Stimulated activated naive B cell treated with anti-CD40 and anti-IgM and Interleukin-4, amounts not matched to agents 10 μg/mL and 1 μg/mL and 100 μg/mL, for 72 hours (primary cell): Measurements from ENCODE around the gene MIA2.
"Not testable (repeated sequence)": the region's sequence is repeated elsewhere in the genome, so short reads cannot be mapped to it uniquely, and the experiment has no call there.

Experiments used
- ATAC-seq, 2 donors: fragments of 150-1000 bp; cut with Tn5 transposase; replicated peaks; 2 replicates each; pipeline ENCODE4 v1.10.0; 2021; ENCODE audit warnings: moderate library complexity in 1 of 2
- DNase-seq: peaks from one replicate; pipeline ENCODE4 v3.0.0; 2021
- H3K27ac Mint-ChIP-seq: one replicate; pipeline ENCODE4 v1.8.0; 2022; ENCODE audit warnings: mild to moderate bottlenecking, mixed read lengths
- H3K27me3 Mint-ChIP-seq, 2 donors: one replicate each; pipeline ENCODE4 v1.8.0; 2022; ENCODE audit warnings: mixed read lengths in 2 of 2
- H3K36me3 Mint-ChIP-seq, 2 donors: one replicate each; pipeline ENCODE4 v1.8.0; 2022; ENCODE audit warnings: mixed read lengths in 2 of 2, mild to moderate bottlenecking in 1 of 2
- H3K4me1 Mint-ChIP-seq, 2 donors: one replicate each; pipeline ENCODE4 v1.8.0; 2022; ENCODE audit warnings: mixed read lengths in 2 of 2, mild to moderate bottlenecking in 1 of 2
- H3K4me3 Mint-ChIP-seq, 2 donors: one replicate each; pipeline ENCODE4 v1.8.0; 2022; ENCODE audit warnings: mild to moderate bottlenecking in 2 of 2, mixed read lengths in 2 of 2, moderate library complexity in 1 of 2
- H3K9me3 Mint-ChIP-seq, 2 donors: one replicate each; pipeline ENCODE4 v1.8.0; 2022; ENCODE audit warnings: mixed read lengths in 2 of 2, mild to moderate bottlenecking in 1 of 2

Gene MIA2

DNA sequence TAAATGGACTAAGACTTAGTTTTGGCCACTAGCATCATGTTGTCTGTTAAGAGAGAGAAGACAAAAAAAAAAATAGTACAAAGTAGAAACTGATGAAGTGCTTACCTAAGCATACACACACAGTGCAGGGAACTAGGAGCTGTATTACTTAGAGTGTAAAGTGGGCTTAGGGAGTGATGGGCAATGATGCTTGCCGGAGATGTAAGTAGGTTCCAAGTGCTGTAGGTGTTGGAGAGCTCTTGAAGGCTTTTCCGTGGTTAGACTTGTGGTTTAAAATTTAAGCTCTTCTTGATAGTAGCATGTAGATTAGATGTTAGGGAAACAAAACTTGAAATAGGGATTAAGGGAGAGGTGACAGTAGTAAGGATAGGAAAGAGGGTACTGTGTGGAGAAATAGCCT lies 34.7 kb downstream of the MIA2 start:
- Mint-ChIP-seq H3K4me3 (peak overlapping the region; percentile 96 to 99), H3K9me3 (peaks cover 0 to 6% of the 10 kb centered on the region in 2 donors), H3K4me1 (peaks cover 37 to 66% of the 10 kb centered on the region in 2 donors), H3K27ac (peak overlapping the region; percentile 99), H3K27me3 (no peaks in the 10 kb centered on the region), H3K36me3 (peaks cover 13 to 15% of the 10 kb centered on the region in 2 donors)
- ATAC-seq = no peak
- DNase-seq = no peak

DNA sequence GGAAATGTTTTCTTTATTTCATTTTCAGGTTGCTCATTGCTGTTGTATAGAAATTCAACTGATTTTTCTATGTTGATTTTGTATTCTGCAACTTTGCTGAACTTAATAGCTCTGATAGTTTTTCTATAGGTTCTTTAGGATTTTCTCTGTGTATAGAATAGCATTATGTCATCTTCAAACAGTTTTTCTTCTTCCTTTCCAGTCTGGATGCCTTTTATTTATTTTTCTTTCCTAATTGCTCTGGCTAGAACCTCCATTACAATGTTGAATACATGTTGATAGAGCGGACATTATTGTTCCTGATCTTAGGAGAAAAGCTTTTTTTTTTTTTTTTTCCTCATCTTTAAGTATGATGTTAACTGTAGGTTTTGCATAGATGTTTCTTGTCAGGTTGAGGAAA lies 39.2 kb downstream of the MIA2 start:
- Mint-ChIP-seq H3K36me3 (peaks cover 12 to 22% of the 10 kb centered on the region in 2 donors), H3K4me3 (no peak overlapping the region)

DNA sequence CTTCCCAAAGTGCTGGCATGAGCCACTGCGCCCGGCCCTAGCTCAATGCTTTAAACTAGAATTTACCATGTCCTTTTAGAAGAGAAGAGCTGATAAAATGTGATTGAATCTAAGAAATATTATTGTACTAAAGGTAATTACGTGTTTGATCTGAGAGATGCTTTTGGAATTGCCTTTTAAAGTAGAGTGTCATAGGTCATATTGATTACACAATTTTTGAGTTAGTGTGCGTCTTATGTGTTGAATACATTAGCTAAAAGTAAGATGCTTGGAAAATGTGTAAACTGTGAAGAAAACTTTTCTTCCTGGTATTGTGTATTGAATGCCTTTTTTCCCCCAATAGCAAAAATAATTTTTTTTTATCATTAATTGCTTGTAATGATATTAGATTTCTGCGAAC lies 41.7 kb downstream of the MIA2 start:
- Mint-ChIP-seq H3K4me1 (peaks cover 29 to 40% of the 10 kb centered on the region in 2 donors), H3K4me3 (no peak overlapping the region), H3K9me3 (peaks cover 0 to 10% of the 10 kb centered on the region in 2 donors), H3K27me3 (no peaks in the 10 kb centered on the region), H3K36me3 (peaks cover 26 to 34% of the 10 kb centered on the region in 2 donors), H3K27ac (no peak overlapping the region)
- no peak for DNase-seq
- no peak for ATAC-seq

More for the DNA sequence above, 39.2 kb downstream of the MIA2 start:
- H3K27me3 Mint-ChIP-seq = no peaks in the 10 kb centered on the region
- peaks cover 0 to 10% of the 10 kb centered on the region in 2 donors for H3K9me3 Mint-ChIP-seq
- H3K27ac Mint-ChIP-seq = no peak overlapping the region
- ATAC-seq = no peak
- H3K4me1 Mint-ChIP-seq = peaks cover 39 to 55% of the 10 kb centered on the region in 2 donors
- DNase-seq = no peak

DNA sequence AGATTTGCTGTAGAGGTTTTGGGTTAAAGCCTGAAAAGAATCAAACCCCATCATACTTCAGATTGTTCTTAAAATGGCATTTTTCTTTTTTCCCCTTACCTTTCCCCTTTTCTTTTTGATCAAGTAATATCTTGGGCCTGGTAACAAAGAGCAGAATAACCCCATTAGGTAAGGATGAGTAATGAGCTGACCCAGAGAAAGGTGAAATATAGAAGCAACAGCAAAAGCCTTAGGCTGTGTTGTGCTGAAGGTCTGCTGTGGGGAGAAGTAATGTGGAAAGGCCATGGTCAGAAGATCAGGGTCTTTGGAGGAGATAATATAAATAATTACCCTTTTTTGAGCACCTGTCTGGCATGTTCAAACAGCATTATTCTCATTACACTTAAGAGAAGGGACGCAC lies 42.3 kb downstream of the MIA2 start:
- peaks cover 0 to 10% of the 10 kb centered on the region in 2 donors for H3K9me3 Mint-ChIP-seq

DNA sequence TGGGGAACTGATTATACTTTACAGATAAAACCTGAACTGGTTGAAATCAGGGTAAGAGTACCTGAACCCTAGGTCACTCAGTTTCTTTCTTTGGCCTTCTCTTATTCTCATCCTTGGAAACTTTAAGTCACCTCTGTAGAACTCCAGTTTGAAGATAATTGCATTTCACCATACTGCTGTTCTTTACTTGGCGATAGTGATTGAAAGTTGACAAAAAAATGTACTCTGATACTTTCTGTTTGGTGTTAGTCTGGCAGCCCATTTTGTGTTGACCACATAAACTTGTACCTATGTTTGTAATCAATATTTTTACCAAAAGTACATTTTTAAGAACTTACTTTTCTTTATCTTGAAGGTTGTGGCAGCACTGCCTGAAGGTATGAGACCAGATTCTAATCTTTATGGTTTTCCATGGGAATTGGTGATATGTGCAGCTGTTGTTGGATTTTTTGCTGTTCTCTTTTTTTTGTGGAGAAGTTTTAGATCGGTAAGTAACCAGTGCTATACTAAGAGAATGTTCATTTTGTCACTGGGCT lies 42.9 kb downstream of the MIA2 start:
- DNase-seq = no peak
- Mint-ChIP-seq H3K4me3 (no peak overlapping the region), H3K9me3 (peaks cover 0 to 8% of the 10 kb centered on the region in 2 donors), H3K27ac (no peak overlapping the region), H3K4me1 (peaks cover 24 to 28% of the 10 kb centered on the region in 2 donors), H3K27me3 (no peaks in the 10 kb centered on the region), H3K36me3 (peaks cover 29 to 41% of the 10 kb centered on the region in 2 donors)
- ATAC-seq = no peak

More for the DNA sequence above, 42.3 kb downstream of the MIA2 start:
- Mint-ChIP-seq H3K27ac (no peak overlapping the region), H3K27me3 (no peaks in the 10 kb centered on the region), H3K4me1 (peaks cover 26 to 34% of the 10 kb centered on the region in 2 donors), H3K4me3 (no peak overlapping the region), H3K36me3 (peaks cover 29 to 37% of the 10 kb centered on the region in 2 donors)
- ATAC-seq = no peak
- no peak for DNase-seq

DNA sequence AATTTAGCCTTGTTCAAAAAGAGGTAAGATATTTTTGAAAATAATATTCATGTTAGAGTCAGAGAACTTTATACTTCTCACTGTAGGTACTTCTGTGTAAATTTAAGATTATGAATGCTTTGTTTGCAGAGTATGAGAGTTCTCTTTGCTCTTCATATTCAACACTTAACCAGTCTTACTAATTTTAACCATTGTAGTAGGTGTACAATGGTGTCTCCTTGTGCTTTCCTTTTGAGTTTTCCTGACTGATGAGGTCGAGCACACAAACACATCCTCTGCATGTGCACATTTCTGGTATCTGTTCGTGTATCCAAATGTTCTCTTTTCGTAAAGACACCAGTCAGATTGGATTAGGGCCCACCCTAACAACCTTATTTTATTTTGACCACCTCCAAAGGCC lies 45.8 kb downstream of the MIA2 start:
- Mint-ChIP-seq H3K9me3 (no peaks in the 10 kb centered on the region), H3K4me1 (peaks cover 9 to 10% of the 10 kb centered on the region in 2 donors), H3K4me3 (no peak overlapping the region), H3K27me3 (no peaks in the 10 kb centered on the region), H3K27ac (no peak overlapping the region), H3K36me3 (peaks cover 33 to 51% of the 10 kb centered on the region in 2 donors)
- no peak for ATAC-seq
- DNase-seq = no peak

DNA sequence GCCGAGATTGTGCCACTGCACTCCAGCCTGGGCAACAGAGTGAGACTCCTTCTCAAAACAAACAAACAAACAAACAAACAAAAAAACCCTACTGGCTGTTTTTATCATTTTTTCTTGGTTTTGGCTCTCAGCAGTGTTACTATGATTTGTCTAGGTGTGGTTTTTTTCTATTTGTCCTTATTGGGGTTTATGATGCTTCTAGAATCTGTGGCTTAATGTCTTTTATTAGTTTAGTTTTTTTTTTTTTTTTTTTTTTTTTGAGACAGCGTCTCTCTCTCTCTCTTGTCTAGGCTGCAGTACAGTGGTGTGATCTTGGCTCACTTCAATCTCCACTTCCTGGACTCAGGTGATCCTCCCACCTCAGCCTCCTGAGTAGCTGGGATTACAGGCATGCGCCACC lies 47.0 kb downstream of the MIA2 start:
- not testable (repeated sequence) for DNase-seq, ATAC-seq, H3K27me3 Mint-ChIP-seq, H3K4me3 Mint-ChIP-seq, H3K27ac Mint-ChIP-seq, H3K4me1 Mint-ChIP-seq, H3K9me3 Mint-ChIP-seq
- peaks cover 34 to 51% of the 10 kb centered on the region in 2 donors for H3K36me3 Mint-ChIP-seq

DNA sequence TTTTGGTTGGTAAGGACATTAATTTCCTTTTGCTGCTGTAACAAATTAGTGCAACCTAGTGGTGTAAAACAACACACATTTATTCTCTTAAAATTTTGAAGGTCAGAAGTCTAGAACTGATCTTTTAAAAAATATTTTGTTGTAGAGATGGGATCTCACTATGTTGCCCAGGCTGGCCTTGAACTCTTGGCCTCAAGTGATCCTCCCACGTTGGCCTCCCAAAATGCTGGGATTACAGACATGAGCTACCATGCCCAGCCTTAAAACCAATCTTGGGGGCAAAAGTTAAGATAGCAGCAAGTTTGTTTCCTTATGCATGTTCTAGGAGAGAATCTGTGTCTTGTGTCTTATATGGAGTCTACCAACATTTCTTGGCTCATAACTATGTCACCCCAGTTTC lies 55.8 kb downstream of the MIA2 start:
- peaks cover 29 to 33% of the 10 kb centered on the region in 2 donors for H3K36me3 Mint-ChIP-seq
- ATAC-seq = no peak

DNA sequence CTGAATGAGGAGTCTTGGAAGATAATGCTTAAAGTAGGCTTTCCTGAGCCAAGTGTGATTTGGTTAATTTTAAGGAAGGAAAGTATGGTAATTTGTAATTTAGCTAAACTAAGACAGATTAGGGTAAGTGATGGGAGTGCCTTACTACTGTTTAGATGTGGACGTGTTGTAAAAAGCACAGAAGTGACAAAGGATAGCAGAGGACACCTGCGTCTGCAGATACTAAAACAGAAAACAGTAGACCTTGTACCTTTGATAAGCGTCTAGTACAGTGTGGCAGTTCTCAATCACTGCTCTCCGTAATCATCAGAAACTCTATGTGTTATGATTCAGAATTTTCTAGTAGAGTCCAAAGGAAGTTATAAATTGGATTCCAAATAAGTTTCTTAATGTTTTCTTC lies 58.0 kb downstream of the MIA2 start:
- Mint-ChIP-seq H3K4me3 (no peak overlapping the region), H3K4me1 (peaks cover 1 to 5% of the 10 kb centered on the region in 2 donors), H3K27ac (no peak overlapping the region), H3K36me3 (peaks cover 28% of the 10 kb centered on the region in 2 donors), H3K27me3 (no peaks in the 10 kb centered on the region), H3K9me3 (peaks cover 0 to under 1% of the 10 kb centered on the region in 2 donors)
- ATAC-seq (no peak), DNase-seq (no peak)

More for the DNA sequence above, 55.8 kb downstream of the MIA2 start:
- Mint-ChIP-seq H3K27ac (no peak overlapping the region), H3K4me3 (no peak overlapping the region), H3K4me1 (peaks cover 1 to 5% of the 10 kb centered on the region in 2 donors), H3K27me3 (no peaks in the 10 kb centered on the region), H3K9me3 (peaks cover 1 to 3% of the 10 kb centered on the region in 2 donors)
- no peak for DNase-seq

DNA sequence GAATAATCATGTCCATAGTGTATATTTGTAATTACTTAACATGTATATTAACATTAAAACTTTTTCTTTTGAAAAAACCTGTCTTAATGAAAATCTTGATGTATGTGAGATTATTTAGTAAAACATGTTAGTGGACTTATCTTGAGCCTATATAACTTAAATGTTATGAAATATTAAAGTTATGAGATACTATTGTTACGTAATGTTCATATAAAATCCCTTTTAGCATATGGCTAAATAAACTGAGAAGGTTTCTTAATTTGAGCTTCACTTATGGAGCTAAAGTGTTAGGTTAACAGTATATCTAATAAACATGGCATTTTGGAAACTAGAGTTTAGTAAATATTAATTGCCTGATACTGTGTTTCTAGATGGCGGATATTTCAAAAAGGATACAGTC lies 59.9 kb downstream of the MIA2 start:
- H3K4me3 Mint-ChIP-seq = no peak overlapping the region
- H3K36me3 Mint-ChIP-seq = peaks cover 26 to 37% of the 10 kb centered on the region in 2 donors
- no peaks in the 10 kb centered on the region for H3K27me3 Mint-ChIP-seq
- H3K4me1 Mint-ChIP-seq = peaks cover 1 to 5% of the 10 kb centered on the region in 2 donors
- no peaks in the 10 kb centered on the region for H3K9me3 Mint-ChIP-seq
- no peak for ATAC-seq
- DNase-seq = no peak
- no peak overlapping the region for H3K27ac Mint-ChIP-seq

DNA sequence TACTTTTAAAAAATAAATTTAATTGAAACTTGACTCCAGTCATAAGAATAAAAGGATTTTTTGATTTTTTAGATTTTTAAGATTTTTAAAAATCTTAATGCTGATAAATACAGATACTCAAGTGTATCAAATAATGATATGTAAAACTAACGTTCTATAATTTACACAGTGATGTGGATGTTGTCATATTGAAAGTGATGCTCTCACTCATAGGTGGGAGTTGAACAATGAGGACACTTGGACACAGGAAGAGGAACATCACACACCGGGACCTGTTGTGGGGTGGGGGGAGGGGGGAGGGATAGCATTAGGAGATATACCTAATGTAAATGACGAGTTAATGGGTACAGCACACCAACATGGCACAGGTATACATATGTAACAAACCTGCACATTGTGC lies 66.7 kb downstream of the MIA2 start:
- ATAC-seq, H3K9me3 Mint-ChIP-seq, DNase-seq, H3K4me3 Mint-ChIP-seq, H3K27ac Mint-ChIP-seq, H3K4me1 Mint-ChIP-seq, H3K27me3 Mint-ChIP-seq: not testable (repeated sequence)
- H3K36me3 Mint-ChIP-seq = peaks cover 30 to 39% of the 10 kb centered on the region in 2 donors

DNA sequence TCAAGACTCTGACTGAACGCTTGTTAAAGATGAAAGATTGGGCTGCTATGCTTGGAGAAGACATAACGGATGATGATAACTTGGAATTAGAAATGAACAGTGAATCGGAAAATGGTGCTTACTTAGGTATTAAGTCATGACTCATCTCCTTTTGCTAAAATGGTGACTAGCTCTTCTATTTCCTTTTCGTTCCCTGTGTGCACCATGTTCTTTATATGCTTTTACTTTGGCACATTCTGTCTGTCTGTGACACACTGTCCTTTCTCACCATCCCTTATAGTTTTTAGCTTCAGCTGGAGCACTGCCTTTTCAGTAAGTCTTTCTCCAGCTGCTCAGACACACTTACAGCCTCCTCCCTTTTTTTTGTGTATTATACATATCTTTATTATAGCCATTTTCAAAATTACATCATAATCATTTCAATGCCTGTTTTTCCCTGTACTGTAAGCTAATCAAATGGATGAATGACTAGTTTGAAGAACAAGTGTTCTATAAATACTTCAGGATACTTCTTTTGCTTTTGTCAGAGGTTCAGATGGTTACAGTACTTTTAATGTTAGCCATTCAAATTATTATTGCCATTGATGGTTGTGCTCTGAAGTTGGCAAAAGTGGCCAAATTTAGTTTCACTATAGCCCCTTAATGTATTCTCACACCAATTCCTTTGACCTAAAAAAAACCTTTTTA lies 68.6 kb downstream of the MIA2 start:
- Mint-ChIP-seq H3K4me1 (no peaks in the 10 kb centered on the region), H3K9me3 (no peaks in the 10 kb centered on the region), H3K4me3 (no peak overlapping the region), H3K27ac (no peak overlapping the region), H3K36me3 (peaks cover 22 to 32% of the 10 kb centered on the region in 2 donors), H3K27me3 (no peaks in the 10 kb centered on the region)
- no peak for ATAC-seq
- no peak for DNase-seq

DNA sequence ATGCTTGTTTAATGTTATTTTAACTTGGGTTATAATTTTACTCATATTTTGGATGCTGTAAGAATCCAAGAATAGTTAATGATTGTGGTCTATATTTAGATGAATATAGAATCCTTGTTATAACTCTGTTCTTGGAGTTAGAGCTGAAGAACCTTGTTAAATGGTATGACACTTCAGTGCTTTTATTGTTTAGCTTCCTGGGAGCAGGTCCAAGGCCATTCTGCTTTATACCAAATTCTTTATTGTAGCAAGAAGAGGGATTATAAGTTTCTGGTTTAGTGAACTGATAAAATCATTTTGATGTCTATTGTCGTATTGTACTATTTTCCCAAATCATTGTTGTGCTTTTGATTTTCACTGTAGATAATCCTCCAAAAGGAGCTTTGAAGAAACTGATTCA lies 69.4 kb downstream of the MIA2 start:
- Mint-ChIP-seq H3K36me3 (peaks cover 17 to 24% of the 10 kb centered on the region in 2 donors), H3K9me3 (no peaks in the 10 kb centered on the region), H3K27ac (no peak overlapping the region), H3K27me3 (no peaks in the 10 kb centered on the region), H3K4me3 (no peak overlapping the region), H3K4me1 (no peaks in the 10 kb centered on the region)
- ATAC-seq = no peak
- DNase-seq = no peak

DNA sequence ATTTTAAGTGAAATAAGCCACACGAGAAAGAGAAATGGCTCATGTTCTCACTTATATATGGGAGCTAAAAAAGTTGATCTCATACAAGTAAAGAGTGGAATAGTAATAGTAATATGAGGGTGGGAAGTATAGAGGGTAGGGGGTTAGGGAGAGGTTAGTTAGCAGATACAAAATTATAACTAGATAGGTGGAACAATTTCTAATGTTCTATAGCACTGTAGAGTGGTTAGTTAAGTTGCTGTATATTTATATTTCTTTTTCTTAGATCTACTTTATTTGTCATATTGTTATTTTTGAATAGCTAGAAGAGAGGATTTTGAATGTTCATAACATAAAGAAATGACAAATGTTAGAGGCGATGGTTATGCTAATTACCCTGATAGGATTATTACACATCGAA lies 74.1 kb downstream of the MIA2 start:
- DNase-seq (no peak), ATAC-seq (no peak)
- Mint-ChIP-seq H3K4me3 (no peak overlapping the region), H3K27ac (no peak overlapping the region), H3K9me3 (no peaks in the 10 kb centered on the region), H3K27me3 (no peaks in the 10 kb centered on the region), H3K4me1 (no peaks in the 10 kb centered on the region), H3K36me3 (peaks cover 22 to 26% of the 10 kb centered on the region in 2 donors)

DNA sequence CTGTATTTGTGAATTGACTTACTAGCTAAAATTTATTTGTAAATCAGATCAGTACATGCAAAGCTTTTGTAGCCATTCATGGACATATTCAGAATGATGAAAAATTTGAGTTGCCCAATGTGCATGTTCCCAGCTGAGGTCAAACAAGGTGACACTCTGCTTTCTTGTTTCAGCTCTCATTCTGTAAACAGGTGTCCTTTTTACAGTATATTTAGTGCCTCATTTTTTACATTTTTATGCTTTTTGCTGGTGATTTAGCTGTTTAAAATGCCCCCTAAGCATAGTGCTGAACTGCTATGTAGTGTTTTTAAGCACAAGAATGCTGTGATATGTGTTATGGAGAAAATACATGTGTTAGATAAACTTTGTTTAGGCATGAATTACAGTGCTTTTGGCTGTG lies 76.3 kb downstream of the MIA2 start:
- no peak for DNase-seq
- ATAC-seq = no peak
- Mint-ChIP-seq H3K4me1 (no peaks in the 10 kb centered on the region), H3K36me3 (peaks cover 17 to 21% of the 10 kb centered on the region in 2 donors), H3K4me3 (no peak overlapping the region), H3K27me3 (no peaks in the 10 kb centered on the region), H3K9me3 (no peaks in the 10 kb centered on the region), H3K27ac (no peak overlapping the region)
